HG02981 (cell line): Measurements from ENCODE around the gene ST8SIA1.

Experiments
- ATAC-seq: cut with Tn5 transposase; IDR thresholded peaks from one replicate; pipeline ENCODE4 v1.9.1; 2021; ENCODE audit warnings: mild to moderate bottlenecking, moderate library complexity; ENCODE audit not compliant: unreplicated experiment

The ST8SIA1 gene

DNA sequence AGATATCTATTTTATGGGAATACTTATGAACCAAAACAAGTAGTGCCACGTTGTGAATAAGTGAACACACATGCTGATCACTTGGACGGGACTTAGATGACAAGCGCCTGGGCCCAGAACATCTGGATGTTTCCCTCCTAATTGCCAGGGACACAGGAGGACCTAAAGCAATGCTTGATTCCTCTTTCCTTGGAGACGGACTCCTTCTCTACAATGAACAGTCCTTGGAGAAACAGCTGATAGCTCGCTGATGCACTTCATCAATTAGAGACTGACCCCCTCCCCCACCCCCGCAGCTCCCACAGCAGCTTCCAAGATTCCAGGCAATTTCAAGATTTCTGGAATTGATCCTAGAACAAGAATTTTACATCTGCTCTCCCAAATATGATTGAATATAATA, 86.4 kb downstream of the ST8SIA1 start:
- no peak for ATAC-seq

DNA sequence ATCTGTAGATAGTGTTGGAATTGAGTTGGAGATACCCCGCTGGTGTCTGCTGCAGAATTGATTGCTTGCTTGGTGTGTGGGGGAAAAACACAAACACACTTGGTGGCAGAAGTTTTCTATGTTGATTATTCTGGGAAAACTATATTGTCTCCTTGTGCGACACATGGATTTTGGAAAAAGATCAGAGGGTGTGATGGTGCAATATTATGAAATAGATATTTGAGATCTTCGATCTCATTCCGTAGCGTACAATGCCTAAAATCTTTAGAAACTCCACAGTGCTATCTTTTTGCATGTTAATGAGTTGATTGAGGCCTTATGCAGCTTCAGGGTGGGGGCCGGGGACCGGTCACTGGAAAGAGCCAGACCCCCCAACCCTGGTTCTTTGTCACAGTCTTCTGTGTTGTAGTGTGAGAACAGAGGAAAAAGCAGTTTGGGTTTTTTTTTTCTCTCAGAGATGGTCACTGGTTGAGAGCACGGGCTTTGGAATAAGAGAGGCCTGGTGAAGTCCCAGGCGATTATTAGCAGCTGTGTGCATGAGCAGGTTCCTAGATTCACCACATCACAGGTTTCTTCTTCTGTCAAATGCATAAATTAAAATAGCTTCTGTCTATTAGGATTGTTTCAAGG, 88.2 kb downstream of the ST8SIA1 start:
- no peak for ATAC-seq

DNA sequence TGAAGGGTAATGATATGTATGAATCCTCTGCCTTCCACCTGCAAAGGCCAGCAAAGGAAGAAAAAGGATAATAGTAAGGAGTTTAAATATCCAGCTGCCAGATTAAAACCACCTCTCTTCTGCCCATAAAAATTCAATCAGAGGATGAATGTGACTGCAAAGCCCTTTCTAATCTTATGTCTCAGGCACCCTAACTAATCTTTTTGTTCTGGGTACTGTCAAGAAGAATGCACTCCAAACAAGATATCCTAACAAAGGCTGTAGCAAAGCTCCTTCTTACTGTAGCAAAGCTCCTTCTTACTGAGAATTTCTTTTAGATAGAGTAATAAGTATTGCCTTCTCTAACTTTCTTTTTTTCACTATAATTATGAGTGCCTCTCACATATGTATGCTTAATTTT, 91.8 kb downstream of the ST8SIA1 start:
- no peak for ATAC-seq

DNA sequence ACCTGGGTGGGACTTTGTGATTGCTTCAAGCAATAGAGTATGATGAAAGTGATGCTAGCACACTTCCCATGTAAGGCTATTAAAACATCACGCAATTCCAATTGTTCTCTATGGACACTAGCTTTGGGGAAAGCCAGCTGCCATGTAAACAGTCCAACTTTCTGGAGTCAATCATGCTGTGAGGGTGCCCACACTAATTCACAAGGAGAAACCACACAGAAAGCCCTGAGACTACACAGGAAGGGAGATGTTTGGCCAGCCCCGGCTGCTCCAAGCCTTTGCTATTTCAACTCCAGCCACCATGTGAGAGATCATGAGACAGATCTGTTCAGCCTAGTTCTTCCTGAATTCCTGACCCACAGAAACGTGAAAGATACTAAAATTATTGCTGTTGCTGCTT, 96.3 kb downstream of the ST8SIA1 start:
- ATAC-seq: no peak

DNA sequence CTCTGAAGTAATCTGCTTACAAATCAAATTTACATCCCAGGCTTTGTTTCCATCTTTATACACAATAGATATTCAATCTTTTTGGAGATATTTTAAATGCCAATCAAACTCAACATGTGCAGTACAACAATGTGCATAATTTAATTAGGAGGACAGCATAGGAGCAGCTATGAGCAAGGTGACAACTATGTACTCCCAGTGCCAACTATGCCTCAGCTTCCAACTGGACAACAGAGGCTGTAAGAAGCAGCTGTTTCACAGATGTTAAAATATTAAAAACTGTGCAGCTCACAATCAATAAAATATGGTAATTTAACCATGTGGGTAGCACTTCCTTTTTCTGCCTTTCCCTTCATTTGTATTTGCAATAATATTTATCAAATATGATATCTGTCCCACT, 99.9 kb downstream of the ST8SIA1 start:
- no peak for ATAC-seq

DNA sequence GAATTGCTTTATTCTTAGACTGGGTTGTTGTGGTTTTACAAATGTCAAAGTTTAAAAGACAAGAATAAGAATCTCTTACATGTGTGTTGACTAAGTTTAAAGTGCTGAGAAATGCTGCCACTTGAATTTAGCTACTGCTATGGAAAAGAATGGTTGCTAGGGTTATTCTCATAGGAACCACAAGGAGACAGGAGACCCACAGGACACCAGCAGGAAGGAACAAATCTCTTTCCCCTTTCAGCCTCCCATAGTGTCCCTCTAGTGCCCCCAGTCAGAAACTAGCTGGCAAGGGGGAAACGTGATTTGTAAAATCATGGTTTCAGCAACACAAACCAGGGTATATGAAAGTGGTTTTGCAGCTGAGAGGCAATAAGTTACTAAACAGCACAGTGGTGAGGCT, 102.7 kb downstream of the ST8SIA1 start:
- ATAC-seq: no peak

DNA sequence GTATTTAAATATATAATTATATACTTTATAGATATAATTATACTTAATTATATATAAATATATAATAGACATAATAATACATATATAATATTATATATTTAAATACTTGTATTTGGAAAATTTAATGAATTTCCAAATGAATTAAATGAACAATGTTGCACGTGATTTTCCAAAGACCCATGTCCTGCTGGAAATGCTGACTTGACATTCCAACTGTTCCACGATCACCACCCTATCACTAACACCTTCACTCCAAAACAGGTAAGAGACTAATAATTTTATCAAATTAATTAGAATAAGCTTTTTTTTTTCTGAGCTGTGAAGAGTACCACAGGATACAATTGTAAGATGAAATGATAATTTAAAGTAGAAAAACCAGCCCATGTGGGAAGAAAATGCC, 103.4 kb downstream of the ST8SIA1 start:
- no peak for ATAC-seq

DNA sequence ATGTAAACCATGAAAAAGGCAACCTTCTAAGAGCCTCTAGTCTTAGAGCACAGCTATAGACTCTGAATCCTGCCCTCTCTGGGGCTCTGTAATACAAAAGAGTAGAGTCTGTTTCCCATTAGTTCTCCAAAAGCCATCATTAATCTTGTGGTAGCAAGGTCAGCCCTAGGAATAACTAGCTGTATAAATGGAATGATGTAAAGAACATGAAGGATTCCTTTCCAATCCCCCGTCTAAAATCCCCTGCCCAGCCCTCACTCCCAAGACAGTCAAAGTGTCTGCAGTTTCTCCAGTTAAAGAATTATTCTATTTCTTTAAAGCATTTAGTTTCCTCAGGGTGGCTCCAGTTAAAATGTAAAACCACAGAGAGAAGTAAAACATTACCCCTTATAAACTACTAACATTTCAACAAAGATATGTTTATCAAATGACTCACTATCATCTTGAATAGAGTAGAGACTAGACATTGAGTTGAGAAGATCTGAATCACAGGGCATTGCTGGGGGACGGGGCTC, 104.2 kb downstream of the ST8SIA1 start:
- no peak for ATAC-seq

DNA sequence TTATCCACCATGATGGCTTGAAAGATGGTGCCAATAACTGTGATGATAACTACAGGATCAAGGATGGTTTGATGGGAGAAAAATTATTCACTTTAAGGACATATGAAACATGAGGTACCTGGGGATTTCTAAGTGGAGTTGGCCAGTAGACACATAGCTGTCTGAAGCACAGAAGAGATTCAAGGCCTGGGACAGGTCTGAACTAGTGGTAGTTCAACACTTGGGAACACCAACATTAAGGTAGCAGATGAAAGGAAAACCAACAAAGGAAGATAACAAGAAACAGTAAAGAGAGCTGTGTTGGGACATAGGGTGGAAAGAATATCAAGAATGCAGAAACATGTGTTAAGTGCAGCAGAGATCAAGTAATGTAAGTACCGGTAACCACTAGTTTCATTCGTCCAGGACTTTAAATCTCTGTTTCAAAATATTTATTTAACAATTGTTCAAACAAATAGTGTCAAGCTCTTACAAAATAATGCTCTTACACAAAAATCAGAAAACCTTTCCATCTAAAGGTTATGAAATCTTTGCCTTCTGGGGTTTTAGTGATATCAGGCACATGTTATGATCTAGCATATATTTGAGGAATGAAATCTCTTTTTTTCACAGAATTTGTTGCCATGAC, 104.7 kb downstream of the ST8SIA1 start:
- no peak for ATAC-seq

DNA sequence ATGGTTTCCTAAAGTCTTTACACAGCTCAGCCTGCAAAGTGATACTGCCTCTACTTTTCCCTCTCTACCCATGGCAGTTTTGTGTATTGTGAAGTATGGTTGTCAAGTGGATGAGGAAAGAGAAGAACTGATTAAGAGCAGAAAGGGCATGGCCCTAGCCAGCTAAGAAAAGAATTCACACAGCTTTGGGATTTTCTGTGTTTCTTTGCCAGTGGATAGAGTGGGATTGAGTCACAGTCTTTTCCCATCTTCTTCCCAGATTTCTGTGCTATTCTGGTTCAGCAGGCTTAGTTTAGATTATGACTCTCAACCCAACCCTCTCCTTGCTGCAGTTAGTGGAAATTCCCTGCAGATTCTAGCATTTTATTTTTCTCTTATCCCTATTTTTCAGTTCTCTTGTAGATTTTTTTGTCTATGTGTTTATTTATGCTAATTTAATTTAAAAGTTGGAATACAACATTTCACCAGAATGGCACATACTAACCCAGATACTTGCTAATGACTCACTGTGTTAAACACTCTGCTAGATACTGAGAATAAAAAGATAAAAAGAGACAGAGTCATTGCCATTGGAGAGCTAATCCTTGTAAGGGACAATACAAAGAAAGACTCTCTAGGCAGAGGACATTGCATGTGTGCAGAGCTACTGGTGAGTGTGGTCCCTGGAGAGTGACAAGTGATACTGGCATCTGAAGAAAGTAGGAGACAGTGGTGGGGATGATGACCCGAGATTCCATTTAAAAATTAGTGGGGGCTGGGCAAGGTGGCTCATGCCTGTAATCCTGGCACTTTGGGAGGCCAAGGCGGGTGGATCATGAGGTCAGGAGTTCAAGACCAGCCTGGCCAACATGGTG, 106.3 kb downstream of the ST8SIA1 start:
- no peak for ATAC-seq

DNA sequence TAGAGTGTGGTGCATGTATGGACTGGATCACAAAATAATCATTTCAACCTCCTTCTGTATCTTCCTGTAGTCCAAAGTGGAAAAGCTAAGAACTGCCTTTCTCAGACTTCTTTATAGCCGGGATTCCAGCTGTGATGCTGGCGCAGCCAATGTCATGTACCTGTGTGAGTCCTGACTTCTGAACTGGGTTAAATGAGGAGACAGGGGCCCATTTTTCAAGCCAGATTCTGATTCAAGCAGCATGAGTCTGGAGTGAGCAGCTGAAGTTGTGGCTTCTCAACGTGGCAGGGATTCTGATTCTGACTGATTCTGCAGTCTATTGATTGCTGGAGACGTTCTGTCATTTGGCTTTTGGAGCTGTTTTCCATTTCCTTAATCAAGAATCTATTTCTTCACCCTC, 111.2 kb downstream of the ST8SIA1 start:
- no peak for ATAC-seq

DNA sequence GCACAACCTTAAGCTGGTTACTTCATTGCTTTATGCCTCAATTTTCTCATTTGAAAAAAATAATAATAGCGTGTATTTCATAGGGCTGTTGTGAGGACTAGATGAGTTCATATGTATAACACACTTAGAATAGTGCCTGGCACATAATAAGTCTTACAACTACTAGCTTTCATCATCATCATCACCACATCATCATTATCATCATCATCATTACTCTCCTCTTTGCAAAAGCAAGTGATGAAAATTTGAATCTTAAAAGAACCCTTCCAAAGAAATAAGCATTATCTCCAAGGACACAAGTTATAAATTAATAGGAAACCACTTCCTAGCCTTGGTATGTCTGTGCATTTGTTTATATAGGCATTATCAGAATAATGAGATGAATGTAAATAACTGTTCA, 117.0 kb downstream of the ST8SIA1 start:
- ATAC-seq: no peak

DNA sequence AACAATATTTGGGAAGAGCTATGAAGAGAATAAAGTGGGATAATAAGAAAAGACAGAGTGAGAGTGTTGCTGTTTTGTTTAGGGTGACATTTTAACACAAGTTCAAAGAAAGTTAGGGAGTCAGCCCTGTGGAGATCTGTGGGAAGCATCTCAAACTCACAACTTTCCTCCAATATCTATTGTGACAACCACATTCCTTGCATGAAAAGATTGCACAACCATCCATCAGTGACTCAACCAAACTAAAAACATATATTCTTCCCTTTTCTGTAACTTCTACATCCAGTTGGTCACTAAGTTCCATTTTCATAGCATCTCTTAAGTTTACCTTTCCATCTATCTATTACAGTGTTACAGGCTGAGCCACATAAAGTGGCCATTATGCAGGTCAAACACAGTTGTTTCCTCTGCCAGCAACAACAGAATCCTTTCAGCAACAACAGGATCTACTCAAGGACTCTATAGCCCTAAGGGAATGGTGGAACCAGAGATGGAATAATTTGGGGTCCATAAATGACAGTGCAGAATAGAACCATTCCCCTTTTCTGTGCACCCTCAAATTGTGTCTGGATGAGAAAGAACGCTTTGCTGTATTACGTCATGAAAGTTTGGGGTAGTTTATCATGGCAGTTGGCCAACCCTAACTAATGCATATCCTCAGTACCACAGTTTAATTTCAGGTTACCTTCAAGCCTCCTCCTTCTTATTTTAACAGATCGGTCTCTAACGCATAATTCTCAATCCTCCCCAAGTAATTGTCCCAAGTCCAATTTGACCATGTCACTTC, 118.8 kb downstream of the ST8SIA1 start:
- no peak for ATAC-seq

DNA sequence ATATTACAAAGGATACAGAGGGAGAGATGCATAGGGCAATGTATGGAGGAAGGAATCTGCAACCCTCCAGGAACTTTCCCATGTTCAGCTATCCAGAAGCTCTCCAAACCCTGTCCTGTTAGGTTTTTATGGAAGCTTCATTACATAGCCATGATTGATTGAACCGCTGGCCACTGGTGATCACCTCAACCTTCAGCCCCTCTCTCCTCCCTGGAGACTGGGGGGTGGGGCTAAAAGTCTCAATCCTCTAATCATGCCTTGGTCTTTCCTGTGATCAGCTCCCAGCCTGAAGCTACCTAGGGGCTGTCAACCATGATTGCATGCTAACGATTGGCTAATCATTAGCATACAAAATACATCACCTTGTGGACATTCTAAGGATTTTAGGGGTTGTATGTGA, 123.4 kb downstream of the ST8SIA1 start:
- ATAC-seq: no peak

DNA sequence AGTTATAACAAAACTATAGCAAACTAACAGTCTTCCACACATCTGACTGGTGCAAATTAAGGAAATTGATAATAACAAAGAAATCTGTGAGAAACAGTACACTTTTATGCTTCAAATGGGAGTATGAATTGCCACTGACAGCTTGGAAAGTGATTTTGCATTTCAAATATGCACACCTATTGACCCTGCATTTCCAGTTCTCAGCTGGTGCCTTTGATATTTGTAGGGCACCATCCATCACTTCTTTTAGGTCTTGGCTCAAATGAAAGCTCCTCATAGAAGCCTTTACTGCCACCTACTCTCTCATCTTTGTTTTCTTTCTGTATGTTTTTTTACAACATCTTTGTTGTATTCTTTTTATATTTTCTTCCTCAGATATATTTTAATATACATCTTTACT, 125.1 kb downstream of the ST8SIA1 start:
- ATAC-seq: no peak

DNA sequence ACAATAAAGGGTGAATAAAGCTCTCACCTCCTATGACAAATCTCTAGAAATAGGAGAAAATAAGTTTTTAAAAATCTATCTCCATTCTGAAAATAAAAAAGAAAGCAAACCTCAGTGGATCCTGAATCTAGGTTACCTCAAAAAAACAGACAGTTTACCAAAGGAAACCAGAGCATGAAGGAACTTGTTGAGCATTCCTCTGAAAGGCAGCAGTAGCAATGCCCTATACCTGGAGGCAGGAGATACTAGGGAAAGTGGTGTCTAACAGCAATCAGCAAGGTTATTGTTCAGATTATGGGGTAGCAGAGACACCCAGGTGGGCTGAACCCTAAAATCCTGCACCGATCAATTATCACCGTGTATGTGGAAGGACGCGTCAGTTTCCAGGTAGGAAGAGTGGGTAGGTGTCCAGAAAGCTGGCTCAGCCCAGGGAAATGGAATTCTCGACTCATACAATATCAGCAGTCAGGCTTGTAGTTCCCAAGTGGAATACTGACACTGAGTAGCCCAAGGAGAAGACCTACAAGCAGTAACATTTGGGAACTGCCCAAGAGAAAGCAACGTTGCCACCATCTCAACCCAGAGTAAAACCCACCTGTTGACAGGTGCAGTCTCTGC, 128.3 kb downstream of the ST8SIA1 start:
- no peak for ATAC-seq

DNA sequence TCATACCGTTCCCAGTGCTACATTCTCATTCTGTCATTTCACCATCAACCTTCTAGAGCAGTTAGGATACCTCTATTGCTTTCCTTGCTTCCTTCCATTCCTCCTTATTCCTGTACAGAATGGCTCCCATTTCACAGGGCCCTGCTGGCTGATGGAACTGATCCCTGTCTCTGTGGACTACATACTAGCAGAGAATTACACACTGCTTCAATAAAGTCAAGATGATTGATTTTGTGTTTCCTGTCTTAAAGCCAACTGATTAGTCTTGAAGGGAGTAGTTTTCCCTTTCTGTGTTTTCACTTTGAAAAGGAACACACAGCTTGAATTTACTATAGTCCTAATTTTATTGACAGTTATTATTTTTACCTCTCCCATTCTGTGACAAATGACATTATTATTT, 130.1 kb downstream of the ST8SIA1 start:
- no peak for ATAC-seq

DNA sequence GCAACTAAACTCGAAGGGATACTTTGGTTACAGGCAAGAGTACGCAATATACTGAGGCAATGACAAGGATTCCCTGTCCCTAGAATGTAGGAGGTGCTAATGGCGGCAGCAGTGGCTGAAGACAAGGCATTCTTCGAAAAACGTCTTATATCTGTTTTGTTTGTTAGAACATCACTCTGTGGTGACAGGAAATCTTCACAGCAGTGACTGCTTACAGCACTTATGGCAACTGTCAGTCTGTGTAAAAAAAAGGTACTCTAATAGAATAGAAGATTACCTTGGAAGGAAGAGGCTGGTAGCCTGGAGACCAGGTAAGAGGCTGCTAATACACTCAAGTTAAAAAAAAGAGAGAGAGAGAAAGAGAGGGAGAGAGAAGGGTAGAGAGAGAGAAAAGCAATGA, 131.7 kb downstream of the ST8SIA1 start:
- ATAC-seq: no peak

DNA sequence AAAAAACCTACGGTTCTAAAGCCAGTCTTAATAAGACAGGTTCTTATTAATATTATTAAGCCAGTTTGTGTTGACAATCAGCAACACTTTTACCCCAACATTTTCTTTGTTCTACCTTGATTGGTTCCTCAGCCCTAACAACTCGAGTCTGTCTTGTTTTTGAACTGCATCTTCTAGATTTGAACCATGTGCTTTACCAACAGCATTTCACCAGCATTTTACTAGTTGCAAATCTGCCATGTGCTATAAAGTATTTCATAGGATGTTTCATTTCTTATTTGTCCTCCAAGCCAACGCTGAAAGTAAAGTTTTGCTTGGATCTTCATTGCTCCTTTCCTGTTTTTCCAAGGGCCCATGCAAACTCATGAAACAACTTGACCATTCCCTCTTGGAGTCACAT, 133.4 kb downstream of the ST8SIA1 start:
- ATAC-seq: no peak

DNA sequence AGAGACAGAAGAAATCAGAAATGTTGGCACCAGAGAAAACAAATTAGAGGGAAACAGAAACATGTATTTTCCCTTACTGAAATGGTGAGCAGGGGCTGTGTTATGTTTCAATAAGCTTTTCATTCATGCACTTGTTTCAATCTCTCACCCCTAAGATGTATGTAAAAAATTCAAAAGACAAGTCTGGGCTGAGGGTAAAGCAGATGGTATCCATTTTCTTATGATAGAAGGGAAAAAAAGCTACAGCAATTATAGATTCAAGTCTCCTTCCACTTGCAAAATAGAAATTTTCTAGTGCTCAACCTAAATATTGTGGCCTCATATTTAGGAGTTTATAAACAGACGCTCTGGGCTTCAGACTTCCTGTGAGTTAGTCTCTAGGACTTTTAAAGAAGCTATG, 138.3 kb downstream of the ST8SIA1 start:
- no peak for ATAC-seq

DNA sequence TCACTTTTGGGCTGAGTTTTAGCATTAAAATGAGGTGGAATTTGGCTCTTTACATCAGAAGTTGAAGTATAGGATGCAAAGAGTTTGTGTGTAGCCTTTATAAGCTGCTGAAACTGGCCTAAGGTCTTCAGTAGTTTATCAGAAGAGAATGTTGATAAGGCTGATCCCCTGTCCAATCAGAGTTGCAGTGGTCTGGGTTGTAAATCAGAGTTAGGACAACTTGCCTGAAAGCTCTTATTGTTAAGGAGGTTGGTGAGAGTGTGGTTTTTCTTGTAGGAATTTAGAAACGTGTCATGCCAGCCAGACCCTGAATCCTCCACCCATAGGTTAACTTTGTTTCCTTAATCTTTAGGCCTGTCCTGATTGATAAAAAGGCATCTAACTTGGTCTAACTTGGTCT, 143.5 kb downstream of the ST8SIA1 start:
- no peak for ATAC-seq
